ENCODE measurements around the gene ALG12. TPM values are rescaled to one million over a fixed set of nuclear protein-coding genes. Genes with fewer than 3 reads are reported as not detected.

ALG12 gene
- total RNA-seq, 1 experiment from 2014 or later, result 25.4 TPM

GRCh38 chr22:49866646-49867045 is 51.6 kb downstream of the ALG12 start:
- Mint-ChIP-seq H3K4me1 (ENCODE audit: low read depth, unreplicated experiment) (no peaks in the 10 kb centered on the region), H3K9me3 (ENCODE audit: low read depth, unreplicated experiment) (peaks cover 18% of the 10 kb centered on the region), H3K27ac (ENCODE audit: unreplicated experiment) (no peak overlapping the region), H3K36me3 (ENCODE audit: insufficient read depth, unreplicated experiment) (peaks cover 32% of the 10 kb centered on the region), H3K4me3 (ENCODE audit: low read depth, unreplicated experiment) (no peak overlapping the region), H3K27me3 (ENCODE audit: unreplicated experiment) (no peaks in the 10 kb centered on the region)
- CTCF ChIA-PET, result no interaction called here
- DNase-seq, result no peak
- intact Hi-C loops (cut with micrococcal nuclease; ENCODE audit: unreplicated experiment), result no loop called here
- BruUV-seq (replicated peaks), result no TSS peak
- TF ChIP-seq, protein P1, sequence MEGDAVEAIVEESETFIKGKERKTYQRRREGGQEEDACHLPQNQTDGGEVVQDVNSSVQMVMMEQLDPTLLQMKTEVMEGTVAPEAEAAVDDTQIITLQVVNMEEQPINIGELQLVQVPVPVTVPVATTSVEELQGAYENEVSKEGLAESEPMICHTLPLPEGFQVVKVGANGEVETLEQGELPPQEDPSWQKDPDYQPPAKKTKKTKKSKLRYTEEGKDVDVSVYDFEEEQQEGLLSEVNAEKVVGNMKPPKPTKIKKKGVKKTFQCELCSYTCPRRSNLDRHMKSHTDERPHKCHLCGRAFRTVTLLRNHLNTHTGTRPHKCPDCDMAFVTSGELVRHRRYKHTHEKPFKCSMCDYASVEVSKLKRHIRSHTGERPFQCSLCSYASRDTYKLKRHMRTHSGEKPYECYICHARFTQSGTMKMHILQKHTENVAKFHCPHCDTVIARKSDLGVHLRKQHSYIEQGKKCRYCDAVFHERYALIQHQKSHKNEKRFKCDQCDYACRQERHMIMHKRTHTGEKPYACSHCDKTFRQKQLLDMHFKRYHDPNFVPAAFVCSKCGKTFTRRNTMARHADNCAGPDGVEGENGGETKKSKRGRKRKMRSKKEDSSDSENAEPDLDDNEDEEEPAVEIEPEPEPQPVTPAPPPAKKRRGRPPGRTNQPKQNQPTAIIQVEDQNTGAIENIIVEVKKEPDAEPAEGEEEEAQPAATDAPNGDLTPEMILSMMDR (IDR thresholded peaks at IDR 0.05; ENCODE audit: unreplicated experiment), result no peak

GRCh38 chr22:49866134-49866533 is 52.1 kb downstream of the ALG12 start:
- H3K4me3 Mint-ChIP-seq (ENCODE audit: low read depth, unreplicated experiment), result no peak overlapping the region
- intact Hi-C loops (cut with micrococcal nuclease; ENCODE audit: unreplicated experiment), result no loop called here
- TF ChIP-seq, protein P1 (IDR thresholded peaks at IDR 0.05; ENCODE audit: unreplicated experiment), result no peak
- H3K36me3 Mint-ChIP-seq (ENCODE audit: insufficient read depth, unreplicated experiment), result peaks cover 32% of the 10 kb centered on the region
- H3K9me3 Mint-ChIP-seq (ENCODE audit: low read depth, unreplicated experiment), result peaks cover 18% of the 10 kb centered on the region
- H3K27ac Mint-ChIP-seq (ENCODE audit: unreplicated experiment), result no peak overlapping the region
- H3K4me1 Mint-ChIP-seq (ENCODE audit: low read depth, unreplicated experiment), result no peaks in the 10 kb centered on the region
- BruUV-seq (replicated peaks), result no TSS peak
- DNase-seq, result no peak
- CTCF ChIA-PET, result no interaction called here
- no peaks in the 10 kb centered on the region for H3K27me3 Mint-ChIP-seq (ENCODE audit: unreplicated experiment)

GRCh38 chr22:49865156-49865555 is 53.1 kb downstream of the ALG12 start:
- DNase-seq, result no peak
- Mint-ChIP-seq H3K27ac (ENCODE audit: unreplicated experiment) (no peak overlapping the region), H3K9me3 (ENCODE audit: low read depth, unreplicated experiment) (peaks cover 18% of the 10 kb centered on the region), H3K4me1 (ENCODE audit: low read depth, unreplicated experiment) (no peaks in the 10 kb centered on the region), H3K36me3 (ENCODE audit: insufficient read depth, unreplicated experiment) (peaks cover 27% of the 10 kb centered on the region), H3K4me3 (ENCODE audit: low read depth, unreplicated experiment) (no peak overlapping the region), H3K27me3 (ENCODE audit: unreplicated experiment) (no peaks in the 10 kb centered on the region)
- intact Hi-C loops (cut with micrococcal nuclease; ENCODE audit: unreplicated experiment), result no loop called here
- no TSS peak for BruUV-seq (replicated peaks)
- CTCF ChIA-PET, result no interaction called here
- TF ChIP-seq, protein P1 (IDR thresholded peaks at IDR 0.05; ENCODE audit: unreplicated experiment), result no peak

DNA sequence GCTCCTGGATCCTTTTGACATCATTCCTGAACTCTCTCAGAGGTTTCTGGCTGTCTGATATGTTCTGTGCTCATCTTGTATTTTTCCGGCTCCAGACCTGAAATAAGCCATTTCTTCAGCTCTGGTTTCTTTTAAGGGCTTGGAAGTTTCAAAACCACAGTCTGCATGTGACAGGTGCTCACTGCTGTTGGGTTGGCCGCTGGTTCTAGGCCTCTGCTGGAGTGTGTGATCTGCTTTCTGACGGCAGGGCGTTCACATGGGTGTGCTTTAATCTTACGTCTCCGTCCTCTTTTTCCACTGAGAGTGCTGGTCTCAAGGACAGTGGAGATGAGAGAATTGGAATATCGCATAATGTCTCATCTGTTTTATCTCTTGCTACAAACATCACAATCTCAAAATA is 54.3 kb downstream of the ALG12 start:
- Mint-ChIP-seq H3K36me3 (ENCODE audit: insufficient read depth, unreplicated experiment) (peaks cover 22% of the 10 kb centered on the region), H3K27me3 (ENCODE audit: unreplicated experiment) (no peaks in the 10 kb centered on the region), H3K4me1 (ENCODE audit: low read depth, unreplicated experiment) (no peaks in the 10 kb centered on the region), H3K9me3 (ENCODE audit: low read depth, unreplicated experiment) (peaks cover 12% of the 10 kb centered on the region), H3K4me3 (ENCODE audit: low read depth, unreplicated experiment) (no peak overlapping the region), H3K27ac (ENCODE audit: unreplicated experiment) (no peak overlapping the region)
- intact Hi-C loops (cut with micrococcal nuclease; ENCODE audit: unreplicated experiment), result no loop called here
- CTCF ChIA-PET, result no interaction called here
- DNase-seq, result no peak
- TF ChIP-seq, protein P1 (IDR thresholded peaks at IDR 0.05; ENCODE audit: unreplicated experiment), result no peak
- BruUV-seq (replicated peaks), result no TSS peak

DNA sequence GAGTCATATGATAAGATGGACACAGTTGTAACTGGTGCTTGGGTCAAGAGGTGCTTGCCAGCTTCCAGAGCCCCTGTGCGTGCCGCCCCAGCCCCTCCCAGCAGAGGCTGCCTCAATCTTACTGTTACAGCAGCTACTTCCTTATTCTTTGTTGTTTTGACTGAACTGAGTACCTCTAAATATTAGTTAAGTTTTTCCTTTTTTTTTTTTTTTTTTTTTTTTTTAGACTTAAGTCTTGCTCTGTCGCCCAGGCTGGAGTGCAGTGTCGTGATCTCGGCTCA is 55.8 kb downstream of the ALG12 start:
- peaks cover 12% of the 10 kb centered on the region for H3K36me3 Mint-ChIP-seq (ENCODE audit: insufficient read depth, unreplicated experiment)
- intact Hi-C loops (cut with micrococcal nuclease; ENCODE audit: unreplicated experiment), result no loop called here
- CTCF ChIA-PET, result no interaction called here
- no peak overlapping the region for H3K4me3 Mint-ChIP-seq (ENCODE audit: low read depth, unreplicated experiment)
- no peaks in the 10 kb centered on the region for H3K27me3 Mint-ChIP-seq (ENCODE audit: unreplicated experiment)
- no peaks in the 10 kb centered on the region for H3K4me1 Mint-ChIP-seq (ENCODE audit: low read depth, unreplicated experiment)
- BruUV-seq (replicated peaks), result no TSS peak
- H3K9me3 Mint-ChIP-seq (ENCODE audit: low read depth, unreplicated experiment), result peaks cover 12% of the 10 kb centered on the region
- TF ChIP-seq, protein P1 (IDR thresholded peaks at IDR 0.05; ENCODE audit: unreplicated experiment), result no peak
- no peak for DNase-seq
- no peak overlapping the region for H3K27ac Mint-ChIP-seq (ENCODE audit: unreplicated experiment)
